ENCODE results near the gene SCRN2. TPM values are rescaled to one million over a fixed set of nuclear protein-coding genes. Genes with fewer than 3 reads are reported as not detected.

Gene SCRN2
- total RNA-seq, 3 donors from 2014 or later (not counting 1 experiment from before 2014, with no cell fraction given) = 33.7 to 38.0 (median 35.7) TPM

GRCh38 chr17:47819475-47819874 is 21.6 kb downstream of the SCRN2 start:
- no peaks in the 10 kb centered on the region for H3K9me3 Mint-ChIP-seq
- H3K36me3 Mint-ChIP-seq = no peaks in the 10 kb centered on the region
- Histone ChIP-seq H3K36me3 (ENCODE audit: control insufficient read depth, insufficient read depth, low read length) (peaks cover 57% of the 10 kb centered on the region), H3K4me1 (ENCODE audit: control insufficient read depth, insufficient read depth, low read length) (peaks cover 28% of the 10 kb centered on the region), H3K4me3 (ENCODE audit: low read length) (no peak overlapping the region), H3K27me3 (ENCODE audit: control insufficient read depth, insufficient read depth, low read length) (no peaks in the 10 kb centered on the region), H3K9me3 (ENCODE audit: control insufficient read depth, insufficient read depth, low read length) (no peaks in the 10 kb centered on the region), H3K27ac (ENCODE audit: low read length) (no peak overlapping the region)
- no peak overlapping the region for H3K4me3 Mint-ChIP-seq
- WGBS (ENCODE audit: insufficient coverage) = 89% methylated on average over 10 of the region's 10 CpGs
- H3K27ac Mint-ChIP-seq = peak overlapping the region in 1 of 2 donors; percentile 98
- no peaks in the 10 kb centered on the region for H3K27me3 Mint-ChIP-seq (ENCODE audit: low read depth in 2 of 2)
- intact Hi-C loops (cut with micrococcal nuclease) = no loop called here
- peaks cover 15 to 40% of the 10 kb centered on the region in 2 donors for H3K4me1 Mint-ChIP-seq
- ATAC-seq = no peak
- no peak for TF ChIP-seq CTCF (IDR thresholded peaks at IDR 0.05)
- DNase-seq = no peak

- Mint-ChIP-seq H3K9me3 (no peaks in the 10 kb centered on the region), H3K36me3 (no peaks in the 10 kb centered on the region), H3K27ac (peak overlapping the region in 1 of 2 donors; percentile 98), H3K4me1 (peaks cover 15 to 38% of the 10 kb centered on the region in 2 donors), H3K4me3 (no peak overlapping the region), H3K27me3 (ENCODE audit: low read depth in 2 of 2) (no peaks in the 10 kb centered on the region)
- peaks cover 28% of the 10 kb centered on the region for H3K4me1 ChIP-seq (ENCODE audit: control insufficient read depth, insufficient read depth, low read length)
- no peaks in the 10 kb centered on the region for H3K27me3 ChIP-seq (ENCODE audit: control insufficient read depth, insufficient read depth, low read length)
- intact Hi-C loops (cut with micrococcal nuclease) = no loop called here
- 97% methylated on average over 11 of the region's 11 CpGs for WGBS (ENCODE audit: insufficient coverage)
- H3K9me3 ChIP-seq (ENCODE audit: control insufficient read depth, insufficient read depth, low read length) = no peaks in the 10 kb centered on the region
- peaks cover 53% of the 10 kb centered on the region for H3K36me3 ChIP-seq (ENCODE audit: control insufficient read depth, insufficient read depth, low read length)
- H3K27ac ChIP-seq (ENCODE audit: low read length) = no peak overlapping the region
- ATAC-seq (no peak), DNase-seq (no peak)
- no peak overlapping the region for H3K4me3 ChIP-seq (ENCODE audit: low read length)
- no peak for TF ChIP-seq CTCF (IDR thresholded peaks at IDR 0.05)
Observed at GRCh38 chr17:47818002-47818695, 22.9 kb downstream of the SCRN2 start.

GRCh38 chr17:47816947-47817346 is 24.1 kb downstream of the SCRN2 start:
- no peak for TF ChIP-seq CTCF (IDR thresholded peaks at IDR 0.05)
- peaks cover 25 to 43% of the 10 kb centered on the region in 2 donors for H3K4me1 Mint-ChIP-seq
- intact Hi-C loops (cut with micrococcal nuclease) = no loop called here
- no peak overlapping the region for H3K4me3 Mint-ChIP-seq
- no peak overlapping the region for H3K4me3 ChIP-seq (ENCODE audit: low read length)
- H3K36me3 ChIP-seq (ENCODE audit: control insufficient read depth, insufficient read depth, low read length) = peaks cover 61% of the 10 kb centered on the region
- H3K4me1 ChIP-seq (ENCODE audit: control insufficient read depth, insufficient read depth, low read length) = peaks cover 20% of the 10 kb centered on the region
- no peaks in the 10 kb centered on the region for H3K9me3 ChIP-seq (ENCODE audit: control insufficient read depth, insufficient read depth, low read length)
- ATAC-seq (no peak), DNase-seq (no peak)
- peaks cover 9% of the 10 kb centered on the region for H3K36me3 Mint-ChIP-seq
- no peak overlapping the region for H3K27ac Mint-ChIP-seq
- WGBS (ENCODE audit: insufficient coverage) = 97% methylated on average over 10 of the region's 10 CpGs
- no peaks in the 10 kb centered on the region for H3K9me3 Mint-ChIP-seq
- H3K27me3 ChIP-seq (ENCODE audit: control insufficient read depth, insufficient read depth, low read length) = no peaks in the 10 kb centered on the region
- H3K27ac ChIP-seq (ENCODE audit: low read length) = no peak overlapping the region
- no peaks in the 10 kb centered on the region for H3K27me3 Mint-ChIP-seq (ENCODE audit: low read depth in 2 of 2)

All from natural killer cell (primary cell).